AG10803 (cell line): ENCODE measurements around the gene SYNGAP1.

Experiments
- DNase-seq: peaks from one replicate; pipeline ENCODE4 v3.0.0; 2010; ENCODE audit warnings: low read depth
- H3K4me3 ChIP-seq: 2 replicates; pipeline ENCODE4 v1.5.1; 2011; ENCODE audit warnings: mild to moderate bottlenecking, low read length, control low read depth
- CTCF ChIP-seq: conservative IDR thresholded peaks from 2 replicates; pipeline ENCODE4 v1.5.1; 2011; ENCODE audit warnings: mild to moderate bottlenecking, low read length, control low read depth, inconsistent platforms

The SYNGAP1 gene

GRCh38 chr6:33413241-33414120 lies 6.4 kb upstream of the SYNGAP1 start:
- H3K4me3 ChIP-seq, result no peak overlapping the region
- no peak for DNase-seq
- no peak for TF ChIP-seq CTCF

- peak; percentile 45 for TF ChIP-seq CTCF
- no peak for DNase-seq
- no peak overlapping the region for H3K4me3 ChIP-seq
Observed at GRCh38 chr6:33414592-33415271, 5.1 kb upstream of the SYNGAP1 start.

DNA sequence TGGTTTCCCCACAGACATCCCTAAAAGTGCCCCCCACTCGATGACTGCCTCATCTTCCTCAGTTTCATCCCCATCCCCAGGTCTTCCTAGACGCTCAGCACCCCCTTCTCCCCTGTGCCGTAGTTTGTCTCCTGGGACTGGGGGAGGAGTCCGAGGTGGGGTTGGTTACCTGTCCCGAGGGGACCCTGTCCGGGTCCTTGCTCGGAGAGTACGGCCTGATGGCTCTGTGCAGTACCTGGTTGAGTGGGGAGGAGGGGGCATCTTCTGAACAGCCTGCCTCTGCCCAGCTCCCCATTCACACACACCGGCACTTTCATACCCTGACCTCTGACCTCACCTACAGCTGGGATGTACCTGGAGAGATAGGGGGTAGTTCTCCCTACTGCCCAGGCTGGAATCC lies 4.0 kb upstream of the SYNGAP1 start:
- TF ChIP-seq CTCF, result no peak
- no peak for DNase-seq
- peak overlapping the region; percentile 90 for H3K4me3 ChIP-seq

- H3K4me3 ChIP-seq, result peak overlapping the region; percentile 90
- TF ChIP-seq CTCF, result no peak
- DNase-seq, result no peak
Observed at GRCh38 chr6:33416386-33417127, 3.3 kb upstream of the SYNGAP1 start.

- peak; percentile 88 for DNase-seq
- H3K4me3 ChIP-seq, result peak overlapping the region; percentile 90
- TF ChIP-seq CTCF, result no peak
Observed at GRCh38 chr6:33417128-33417902, 2.5 kb upstream of the SYNGAP1 start.

DNA sequence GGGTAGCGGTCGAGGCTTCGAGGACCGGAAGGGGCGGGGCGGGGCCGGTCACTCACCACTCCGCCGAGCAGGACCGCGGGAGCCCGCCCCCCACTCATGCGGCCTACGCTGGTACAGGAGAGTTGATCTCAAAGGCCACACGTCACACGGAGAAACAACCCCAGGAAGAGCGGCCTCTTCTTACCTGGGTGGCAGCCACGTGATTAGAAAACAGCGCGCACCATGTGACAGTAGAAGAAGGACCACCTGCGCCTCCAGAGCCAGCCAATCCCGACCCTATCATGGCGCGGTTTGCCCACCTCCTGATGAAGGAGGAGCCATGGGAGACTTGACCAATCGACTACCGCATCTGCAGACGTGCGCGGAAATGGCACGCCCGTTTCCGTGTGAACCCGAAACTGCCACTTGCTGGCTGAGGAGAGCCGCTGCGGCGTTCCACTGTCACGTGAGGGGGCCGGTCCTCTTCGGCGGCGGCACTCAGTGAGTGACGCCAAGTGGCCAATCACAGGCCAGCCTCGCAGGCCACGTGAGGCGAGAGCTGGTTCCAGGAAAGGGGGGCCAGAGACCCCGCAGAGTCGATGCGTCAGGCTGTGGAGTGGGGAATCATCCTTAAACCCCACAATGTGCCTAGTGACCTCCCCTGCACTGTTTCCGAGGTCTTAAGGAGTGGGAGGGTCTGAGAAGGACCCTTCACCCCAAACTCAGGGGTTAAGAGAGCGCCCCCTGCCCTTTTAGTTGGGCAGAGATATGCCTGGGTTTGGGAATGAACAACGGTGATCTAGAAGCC lies 1.8 kb upstream of the SYNGAP1 start, which contains the start of gene CUTA:
Gene CUTA (minus strand): TSS at position 205 of the 787 bp plus-strand sequence. CDS start 107 bp downstream, at position 98.
- peak; percentile 100 for DNase-seq

More for the DNA sequence above, 1.8 kb upstream of the SYNGAP1 start, which contains the start of gene CUTA:
- peak; percentile 32 for TF ChIP-seq CTCF
- peak within 1 kb of the TSS; percentile 90 for H3K4me3 ChIP-seq
